Activated B cell treated with CpG ODN at 0.5 μM for 24 hours (primary cell): Measurements from ENCODE around the gene VAV1. TPM values are rescaled to one million over a fixed set of nuclear protein-coding genes. Genes with fewer than 3 reads are reported as not detected.

Source experiments
- ATAC-seq: fragments of 200-7000 bp; cut with Tn5 transposase; one replicate; pipeline ENCODE4 v1.10.0; 2021; ENCODE audit warnings: low read depth, mild to moderate bottlenecking, moderate library complexity
- CTCF ChIA-PET: fragments of 350-600 bp; sonication (Branson Sonifier 250); formaldehyde crosslinking; loops from one replicate; lab custom pipeline; 2021; ENCODE audit warnings: antibody characterized with exemption; lab: Charles Lee
- POLR2A ChIA-PET: fragments of 350-600 bp; sonication (Branson Sonifier 250); formaldehyde crosslinking; loops from one replicate; lab custom pipeline; 2021; ENCODE audit warnings: antibody characterized with exemption; lab: Charles Lee
- DNase-seq: peaks from one replicate; pipeline ENCODE4 v3.0.0; 2022
- H3K27ac Mint-ChIP-seq: one replicate; pipeline ENCODE4 v1.8.0; 2020; ENCODE audit warnings: mixed read lengths
- H3K27me3 Mint-ChIP-seq: one replicate; pipeline ENCODE4 v1.8.0; 2021; ENCODE audit warnings: mixed read lengths
- H3K36me3 Mint-ChIP-seq: one replicate; pipeline ENCODE4 v1.8.0; 2021; ENCODE audit warnings: low read depth, mixed read lengths
- H3K4me1 Mint-ChIP-seq: one replicate; pipeline ENCODE4 v1.8.0; 2021; ENCODE audit warnings: mixed read lengths
- H3K4me3 Mint-ChIP-seq: one replicate; pipeline ENCODE4 v1.8.0; 2020; ENCODE audit warnings: mild to moderate bottlenecking, mixed read lengths
- H3K9me3 Mint-ChIP-seq: one replicate; pipeline ENCODE4 v1.8.0; 2020; ENCODE audit warnings: mixed read lengths
- intact Hi-C: fragments of 100-400 bp; cut with micrococcal nuclease; formaldehyde crosslinking; loops from one replicate; pipeline ENCODE4 v1.15.1; 2024
- total RNA-seq: library from RNA; stranded (reverse); gene quantifications from 2 replicates; pipeline ENCODE4 v1.2.3, GENCODE V29; 2022
- TF ChIP-seq, protein P1 (sequence below): fragments of 200-600 bp; IDR thresholded peaks from one replicate; pipeline ENCODE4 v1.8.0; 2022; ENCODE audit warnings: antibody characterized with exemption, mild to moderate bottlenecking

The VAV1 gene
- total RNA-seq, 1 donor from 2014 or later: 121 TPM

DNA sequence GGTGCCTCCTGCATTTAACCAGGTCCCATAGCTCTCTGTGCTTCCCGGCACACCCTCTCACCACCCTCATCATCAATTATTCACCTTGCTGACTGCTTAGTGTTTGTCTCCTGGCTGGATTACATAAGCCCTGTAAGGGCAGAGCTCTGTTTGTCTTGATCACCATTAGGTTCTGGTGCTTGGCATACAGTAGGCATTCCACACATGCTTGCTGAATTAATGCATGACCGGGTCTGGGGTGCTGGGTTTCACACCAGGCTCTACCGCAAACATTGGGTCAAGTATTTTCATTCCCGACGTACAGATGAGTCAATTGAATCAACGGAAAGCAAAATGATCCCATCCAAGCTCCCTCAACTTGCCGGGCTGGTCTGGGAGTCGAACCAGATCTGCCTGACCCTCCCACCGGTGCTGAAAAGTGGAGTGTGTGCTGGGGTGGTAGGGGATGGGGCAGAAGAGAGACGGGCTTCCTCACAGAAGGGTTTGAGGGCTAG, 28.5 kb downstream of the VAV1 start:
- Mint-ChIP-seq H3K36me3 (peaks cover 17% of the 10 kb centered on the region), H3K4me1 (peaks cover 81% of the 10 kb centered on the region), H3K4me3 (peak overlapping the region; percentile 83), H3K27ac (peak overlapping the region; percentile 94), H3K27me3 (no peaks in the 10 kb centered on the region), H3K9me3 (no peaks in the 10 kb centered on the region)
- ChIA-PET POLR2A (interaction anchor here (0.5 to 10.6 kb wide), 17 partner anchors 9 to 601 kb away, joined by 3 to 333 read pairs (median 7); partner anchors contain the start of genes GPR108, SH2D3A, TRIP10 and VAV1), CTCF (interaction anchor here (0.9 to 4.5 kb wide), 4 partner anchors 29 to 284 kb away, joined by 3 to 32 read pairs (median 18); partner anchors contain the start of genes GPR108, TRIP10 and VAV1)
- DNase-seq: no peak
- intact Hi-C loops: loop anchor here (1.0 to 5.0 kb wide), 4 partner anchors 29 to 429 kb away; partner anchors contain the start of genes ALKBH7, SH2D3A and VAV1
- no peak for ATAC-seq
- TF ChIP-seq, protein P1, sequence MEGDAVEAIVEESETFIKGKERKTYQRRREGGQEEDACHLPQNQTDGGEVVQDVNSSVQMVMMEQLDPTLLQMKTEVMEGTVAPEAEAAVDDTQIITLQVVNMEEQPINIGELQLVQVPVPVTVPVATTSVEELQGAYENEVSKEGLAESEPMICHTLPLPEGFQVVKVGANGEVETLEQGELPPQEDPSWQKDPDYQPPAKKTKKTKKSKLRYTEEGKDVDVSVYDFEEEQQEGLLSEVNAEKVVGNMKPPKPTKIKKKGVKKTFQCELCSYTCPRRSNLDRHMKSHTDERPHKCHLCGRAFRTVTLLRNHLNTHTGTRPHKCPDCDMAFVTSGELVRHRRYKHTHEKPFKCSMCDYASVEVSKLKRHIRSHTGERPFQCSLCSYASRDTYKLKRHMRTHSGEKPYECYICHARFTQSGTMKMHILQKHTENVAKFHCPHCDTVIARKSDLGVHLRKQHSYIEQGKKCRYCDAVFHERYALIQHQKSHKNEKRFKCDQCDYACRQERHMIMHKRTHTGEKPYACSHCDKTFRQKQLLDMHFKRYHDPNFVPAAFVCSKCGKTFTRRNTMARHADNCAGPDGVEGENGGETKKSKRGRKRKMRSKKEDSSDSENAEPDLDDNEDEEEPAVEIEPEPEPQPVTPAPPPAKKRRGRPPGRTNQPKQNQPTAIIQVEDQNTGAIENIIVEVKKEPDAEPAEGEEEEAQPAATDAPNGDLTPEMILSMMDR: no peak

DNA sequence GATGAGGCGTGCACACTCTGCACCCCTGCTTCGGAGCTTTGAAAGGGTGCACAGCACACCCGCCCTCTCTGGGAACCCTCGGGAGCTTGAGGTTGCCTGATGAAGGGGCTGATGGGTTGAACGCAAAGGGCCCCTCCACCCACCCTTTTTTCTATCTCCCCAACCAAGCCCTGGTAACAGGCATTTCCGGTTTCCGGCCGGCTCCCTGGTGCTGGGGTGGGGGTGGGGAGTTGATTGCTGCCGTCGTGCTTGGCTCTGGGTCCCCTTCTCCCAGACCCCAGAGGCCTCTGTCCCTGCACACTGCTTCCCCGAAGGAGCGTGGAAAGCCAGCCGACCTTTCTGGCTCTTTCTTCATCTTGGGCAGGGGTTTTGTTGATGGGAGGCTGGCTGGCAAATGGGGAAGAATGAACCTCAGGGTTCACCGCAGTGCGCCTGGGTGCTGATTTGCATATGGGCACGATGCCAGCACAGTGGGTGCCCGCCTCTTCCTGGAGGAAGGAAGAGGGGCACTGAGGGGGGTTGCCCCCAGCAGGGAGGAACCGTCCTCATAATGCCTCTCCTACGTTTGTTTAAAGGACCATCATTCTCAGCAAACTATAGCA, 29.1 kb downstream of the VAV1 start:
- peak overlapping the region; percentile 83 for H3K4me3 Mint-ChIP-seq
- peak overlapping the region; percentile 94 for H3K27ac Mint-ChIP-seq
- DNase-seq (peak; percentile 89), ATAC-seq (peak; percentile 71)
- H3K4me1 Mint-ChIP-seq: peaks cover 83% of the 10 kb centered on the region
- ChIA-PET CTCF (interaction anchor here (0.9 to 4.5 kb wide), 6 partner anchors 29 to 285 kb away, joined by 3 to 32 read pairs (median 8); partner anchors contain the start of genes GPR108, TRIP10 and VAV1), POLR2A (interaction anchor here (0.5 to 10.6 kb wide), 21 partner anchors 9 to 602 kb away, joined by 3 to 333 read pairs (median 5); partner anchors contain the start of genes DENND1C, GPR108, SH2D3A and TRIP10)
- intact Hi-C loops: loop anchor here (1.0 to 5.0 kb wide), 8 partner anchors 29 to 429 kb away; partner anchors contain the start of genes ALKBH7, SH2D3A, TRIP10 and VAV1
- no peaks in the 10 kb centered on the region for H3K27me3 Mint-ChIP-seq
- no peaks in the 10 kb centered on the region for H3K9me3 Mint-ChIP-seq
- peaks cover 15% of the 10 kb centered on the region for H3K36me3 Mint-ChIP-seq
- TF ChIP-seq, protein P1: no peak

DNA sequence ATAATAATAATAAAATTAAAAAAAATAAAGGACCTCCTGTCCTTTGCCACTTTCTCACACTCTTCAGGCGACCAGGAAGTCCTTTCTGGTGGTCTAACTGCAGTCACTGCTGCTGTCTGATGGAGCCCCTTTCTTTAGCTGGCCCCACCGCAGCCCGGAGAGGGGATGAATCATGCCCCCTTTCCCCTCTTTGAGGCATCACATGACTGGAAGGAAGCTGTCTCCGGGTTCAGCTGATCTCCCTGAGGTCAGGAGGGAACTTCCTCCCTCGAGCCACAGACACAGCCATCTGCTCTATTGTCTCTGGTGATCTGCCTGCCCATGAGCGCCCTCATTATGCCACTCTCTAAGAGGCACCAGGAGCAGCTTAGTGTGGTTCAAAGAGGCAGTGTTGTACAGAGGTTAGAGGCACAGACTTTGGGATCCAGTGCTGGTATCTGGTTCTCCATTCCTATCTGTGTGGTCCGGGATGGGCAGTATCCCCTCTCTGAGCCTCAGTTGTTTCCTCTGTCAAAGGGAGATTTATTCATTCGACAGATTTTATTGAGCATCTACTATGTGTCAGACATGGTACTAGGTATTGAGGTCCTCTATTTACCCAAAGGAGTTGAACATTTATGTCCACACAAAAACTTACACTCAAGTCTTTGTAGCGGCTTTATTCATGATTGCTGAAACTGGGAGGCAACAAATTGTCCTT, 30.0 kb downstream of the VAV1 start:
- Mint-ChIP-seq H3K9me3 (no peaks in the 10 kb centered on the region), H3K36me3 (peaks cover 16% of the 10 kb centered on the region), H3K27me3 (no peaks in the 10 kb centered on the region), H3K4me3 (peak overlapping the region; percentile 83), H3K4me1 (peaks cover 80% of the 10 kb centered on the region), H3K27ac (peak overlapping the region; percentile 94)
- peak; percentile 64 for DNase-seq
- TF ChIP-seq, protein P1: no peak
- intact Hi-C loops: loop anchor here (1.0 to 5.0 kb wide), 5 partner anchors 49 to 430 kb away; partner anchors contain the start of genes ALKBH7 and TRIP10
- ChIA-PET POLR2A (interaction anchor here (0.5 to 10.6 kb wide), 27 partner anchors 10 to 1393 kb away, joined by 3 to 333 read pairs (median 4); partner anchors contain the start of genes ALKBH7, CLPP, DENND1C and GPR108), CTCF (interaction anchor here (0.8 to 4.5 kb wide), 8 partner anchors 9 to 169 kb away, joined by 3 to 32 read pairs (median 8); partner anchors contain the start of genes GPR108, TRIP10 and VAV1)
- peak; percentile 61 for ATAC-seq

DNA sequence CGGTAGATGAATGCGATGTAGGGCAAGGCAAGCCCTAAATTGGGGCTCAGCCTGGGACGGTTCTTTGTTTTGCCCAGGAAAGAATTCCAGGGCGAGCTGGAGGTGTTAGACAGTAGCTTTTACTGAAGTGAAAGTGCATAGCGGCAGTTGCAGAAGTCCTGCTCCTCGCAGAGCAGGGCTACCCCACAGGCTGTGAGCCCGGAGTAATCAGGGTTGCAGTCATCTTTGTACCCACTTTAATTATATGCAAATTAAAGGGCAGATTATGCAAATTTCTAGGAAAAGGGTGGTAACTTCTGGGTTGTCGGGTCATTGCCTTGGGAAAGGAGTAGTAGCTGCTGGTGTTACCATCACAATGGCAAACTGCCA, 30.5 kb downstream of the VAV1 start:
- CTCF ChIA-PET: interaction anchor here (0.8 to 4.5 kb wide), 8 partner anchors 8 to 170 kb away, joined by 3 to 32 read pairs (median 8); partner anchors contain the start of genes GPR108, TRIP10 and VAV1
- peak; percentile 26 for DNase-seq
- peaks cover 75% of the 10 kb centered on the region for H3K4me1 Mint-ChIP-seq
- intact Hi-C loops: loop anchor here (5.0 kb wide), 1 partner anchor 431 kb away; the partner anchor contains the start of gene ALKBH7
- H3K4me3 Mint-ChIP-seq: peak overlapping the region; percentile 83
- no peaks in the 10 kb centered on the region for H3K27me3 Mint-ChIP-seq
- POLR2A ChIA-PET: interaction anchor here (0.7 to 10.6 kb wide), 25 partner anchors 10 to 431 kb away, joined by 3 to 333 read pairs (median 4); partner anchors contain the start of genes ALKBH7, DENND1C, GPR108 and SH2D3A
- ATAC-seq: peak; percentile 23
- peaks cover 16% of the 10 kb centered on the region for H3K36me3 Mint-ChIP-seq
- peak overlapping the region; percentile 94 for H3K27ac Mint-ChIP-seq
- no peaks in the 10 kb centered on the region for H3K9me3 Mint-ChIP-seq
- TF ChIP-seq, protein P1: no peak
